SU-DHL-6 (cell line): ENCODE data around the gene MAPK6.

ENCODE experiments used
- CTCF ChIP-seq: fragments of 200-600 bp; sonication (generic); IDR thresholded peaks from one replicate; pipeline ENCODE4 v1.5.1; 2017; ENCODE audit warnings: antibody characterized with exemption, mild to moderate bottlenecking, low read length, moderate library complexity; ENCODE audit not compliant: insufficient read depth, poor library complexity, severe bottlenecking
- EZH2phosphoT487 ChIP-seq: fragments of 200-600 bp; sonication (generic), shearing (Covaris generic); conservative IDR thresholded peaks from 2 replicates; pipeline ENCODE4 v1.6.1; 2018; ENCODE audit warnings: mild to moderate bottlenecking, antibody characterized with exemption, low read length, moderate library complexity, mixed read lengths

GRCh38 chr15:52076889-52077781, 58.1 kb downstream of the MAPK6 start:
- no peak for TF ChIP-seq CTCF
- TF ChIP-seq EZH2phosphoT487, result no peak
